Endothelial cell of umbilical vein (primary cell): ENCODE results near the gene CDKL4. TPM values are rescaled to one million over a fixed set of nuclear protein-coding genes. Genes with fewer than 3 reads are reported as not detected.

Experiments used
- BruUV-seq: library from RNA; stranded (reverse); fragments of 400-500 nt; replicated peaks from 2 replicates; lab custom pipeline; 2021; lab: Mats Ljungman, UMichigan
- CTCF ChIA-PET: fragments of 300-600, 350-600 bp; sonication (Branson Sonifier 250); formaldehyde crosslinking; loops from one replicate; lab custom pipeline; 2021; ENCODE audit warnings: antibody characterized with exemption, inconsistent platforms; lab: Charles Lee
- POLR2A ChIA-PET: fragments of 300-600, 350-600 bp; sonication (Branson Sonifier 250); formaldehyde crosslinking; loops from one replicate; lab custom pipeline; 2021; ENCODE audit warnings: antibody characterized with exemption, inconsistent platforms; lab: Charles Lee
- DNase-seq: peaks from one replicate; pipeline ENCODE4 v3.0.0-alpha.2; 2011; ENCODE audit warnings: low read depth, low spot score
- FAIRE-seq: peaks from 2 replicates; lab custom pipeline; 2011; peaks lifted over from hg19 to GRCh38; lab: Jason Lieb, UNC
- H2AFZ ChIP-seq: 2 replicates; pipeline ENCODE4 v1.6.0; 2012; ENCODE audit warnings: low read depth, low read length, control low read depth, inconsistent platforms
- H3K27ac ChIP-seq: 2 replicates; pipeline ENCODE4 v1.5.1; 2011; ENCODE audit warnings: low read depth, mild to moderate bottlenecking, control low read depth, low read length, moderate library complexity; ENCODE audit not compliant: insufficient read depth
- H3K27me3 ChIP-seq, 2 experiments: 2 replicates each; pipeline versions ENCODE4 v1.6.0 to v1.6.1; 2011; ENCODE audit warnings: low read length in 2 of 2, mixed read lengths in 1 of 2; ENCODE audit not compliant: control insufficient read depth in 2 of 2, insufficient read depth in 2 of 2
- H3K36me3 ChIP-seq, 2 experiments: 2 replicates in 1 of 2; 3 replicates in 1 of 2; pipeline ENCODE4 v1.5.1; 2011; ENCODE audit warnings: low read length in 2 of 2, mild to moderate bottlenecking in 1 of 2, moderate library complexity in 1 of 2; ENCODE audit not compliant: control insufficient read depth in 2 of 2, insufficient read depth in 2 of 2; ENCODE audit errors: extremely low read depth in 1 of 2
- H3K4me1 ChIP-seq: 3 replicates; pipeline ENCODE4 v1.5.1; 2011; ENCODE audit warnings: mild to moderate bottlenecking, low read length; ENCODE audit not compliant: control insufficient read depth, insufficient read depth; ENCODE audit errors: extremely low read depth
- H3K4me2 ChIP-seq: 2 replicates; pipeline ENCODE4 v1.6.1; 2011; ENCODE audit warnings: low read length, control low read depth, mixed read lengths; ENCODE audit not compliant: insufficient read depth
- H3K4me3 ChIP-seq, 3 experiments: fragments of 200-600 bp in 1 of 3; sonication (generic), shearing (Covaris generic) in 1 of 3; replicated peaks in 1 of 3; 2 replicates each; pipeline ENCODE4 v1.5.1; 2011 to 2016; ENCODE audit warnings: control low read depth in 3 of 3, low read length in 3 of 3, mild to moderate bottlenecking in 2 of 3, inconsistent platforms in 1 of 3, low read depth in 1 of 3, moderate library complexity in 1 of 3; ENCODE audit not compliant: insufficient read depth in 1 of 3
- H3K79me2 ChIP-seq: 2 replicates; pipeline ENCODE4 v1.6.0; 2012; ENCODE audit warnings: low read length, inconsistent platforms; ENCODE audit not compliant: control insufficient read depth, insufficient read depth
- H3K9ac ChIP-seq: replicated peaks from 2 replicates; pipeline ENCODE3; 2011; ENCODE audit warnings: low read length, control low read depth; ENCODE audit not compliant: insufficient read depth; ENCODE audit errors: extremely low read depth
- H3K9me1 ChIP-seq: replicated peaks from 3 replicates; pipeline ENCODE4 v1.6.0; 2011; ENCODE audit warnings: mild to moderate bottlenecking, low read length; ENCODE audit not compliant: control insufficient read depth, insufficient read depth; ENCODE audit errors: extremely low read depth
- H3K9me3 ChIP-seq: replicated peaks from 2 replicates; pipeline ENCODE4 v1.5.1; 2012; ENCODE audit warnings: low read length, inconsistent platforms; ENCODE audit not compliant: control insufficient read depth, insufficient read depth
- H4K20me1 ChIP-seq: replicated peaks from 2 replicates; pipeline ENCODE3; 2011; ENCODE audit warnings: mild to moderate bottlenecking, low read length; ENCODE audit not compliant: control insufficient read depth, insufficient read depth; ENCODE audit errors: extremely low read depth
- CTCF ChIP-seq, 2 donors: IDR thresholded peaks; 1 replicate in 1 of 2; 2 replicates in 1 of 2; pipeline ENCODE4 v1.5.1; 2011; ENCODE audit warnings: low read length in 2 of 2, mild to moderate bottlenecking in 2 of 2, moderate library complexity in 2 of 2, control low read depth in 1 of 2, inconsistent platforms in 1 of 2, low read depth in 1 of 2; ENCODE audit not compliant: insufficient read depth in 1 of 2; ENCODE audit errors: extremely low read depth in 1 of 2
- EZH2 ChIP-seq: IDR thresholded peaks from 2 replicates; pipeline ENCODE4 v1.6.1; 2012; ENCODE audit warnings: borderline replicate concordance, low read depth, mild to moderate bottlenecking, moderate library complexity, low read length, inconsistent platforms; ENCODE audit not compliant: severe bottlenecking
- FOS ChIP-seq: IDR thresholded peaks from 2 replicates; pipeline ENCODE4 v1.6.1; 2011; ENCODE audit warnings: mild to moderate bottlenecking, low read length, moderate library complexity, borderline replicate concordance; ENCODE audit not compliant: insufficient read depth
- GATA2 ChIP-seq: IDR thresholded peaks from 2 replicates; pipeline ENCODE4 v1.7.0; 2011; ENCODE audit warnings: low read depth, mild to moderate bottlenecking, moderate library complexity, mixed read lengths, low read length; ENCODE audit not compliant: insufficient read length, insufficient read depth
- JUN ChIP-seq: IDR thresholded peaks from 2 replicates; pipeline ENCODE4 v1.6.1; 2011; ENCODE audit warnings: borderline replicate concordance, low read depth; ENCODE audit not compliant: insufficient read length, insufficient read depth
- MYC ChIP-seq: IDR thresholded peaks from one replicate; pipeline ENCODE4 v1.6.1; 2011; ENCODE audit warnings: mild to moderate bottlenecking, low read depth, low read length
- POLR2A ChIP-seq: IDR thresholded peaks from 2 replicates; pipeline ENCODE4 v1.6.1; 2012; ENCODE audit warnings: low read depth, mild to moderate bottlenecking, control low read depth, low read length
- POLR2AphosphoS5 ChIP-seq: IDR thresholded peaks from 2 replicates; pipeline ENCODE4 v1.6.1; 2012; ENCODE audit warnings: low read depth, mild to moderate bottlenecking, control low read depth, low read length, moderate library complexity; ENCODE audit not compliant: insufficient read depth
- dilution Hi-C: fragments of 300-500 bp; cut with MboI; formaldehyde crosslinking; loops from one replicate; pipeline ENCODE4 v1.15.0; 2019; ENCODE audit warnings: low sequenced_read_pairs; ENCODE audit not compliant: extremely low pct_ligation_motif_present
- intact Hi-C: fragments of 100-400 bp; cut with micrococcal nuclease; formaldehyde crosslinking; loops from one replicate; pipeline ENCODE4 v1.10.0; 2022
- polyA plus RNA-seq, 4 experiments: library from polyadenylated mRNA; depleted of rRNA in 3 of 4; stranded (reverse) in 3 of 4; unstranded in 1 of 4; fragments of >200 nt; gene quantifications; 2 replicates each; pipeline versions ENCODE4 v1.2.1 to v1.2.3, GENCODE V29; 2011 to 2012; ENCODE audit warnings: missing spikeins in 1 of 4
- total RNA-seq: library from RNA; stranded (reverse); gene quantifications from 2 replicates; pipeline ENCODE4 v1.2.3, GENCODE V29; 2021
- TF ChIP-seq, protein P1 (sequence below): IDR thresholded peaks from 2 replicates; pipeline ENCODE4 v1.6.1; 2011; ENCODE audit not compliant: insufficient read depth, insufficient read length

The CDKL4 gene
- total and polyA plus RNA-seq, 2 donors (not counting 3 experiments of a cell fraction or from before 2014, with no cell fraction given): 0.17 to 0.75 TPM

DNA sequence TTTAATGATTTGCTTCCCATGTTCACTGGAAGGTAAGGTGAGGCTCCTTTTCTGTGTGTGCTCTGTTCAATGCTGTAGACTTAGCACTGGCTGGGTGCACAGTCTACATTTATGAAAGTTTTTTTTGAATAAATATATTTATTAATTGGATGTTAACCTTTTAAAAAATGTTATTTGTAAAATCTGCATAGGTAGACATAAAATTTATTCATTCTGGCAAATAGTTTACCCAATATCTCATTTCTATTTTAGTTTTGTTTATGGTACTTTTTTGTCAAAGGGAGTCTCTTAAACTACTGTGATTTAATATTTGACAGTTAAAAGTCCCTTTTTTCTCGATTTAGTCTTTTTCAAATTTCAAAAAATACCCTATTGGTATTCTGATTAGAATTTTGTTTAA, 19.9 kb downstream of the CDKL4 start:
- H3K9ac ChIP-seq: no peak overlapping the region
- BruUV-seq: no TSS peak
- no peak overlapping the region for H2AFZ ChIP-seq
- dilution Hi-C loops (no loop called here), intact Hi-C loops (no loop called here)
- H4K20me1 ChIP-seq: no peaks in the 10 kb centered on the region
- H3K79me2 ChIP-seq: no peaks in the 10 kb centered on the region
- no peak for TF ChIP-seq JUN
- TF ChIP-seq POLR2AphosphoS5: no peak
- no peak for TF ChIP-seq GATA2
- no peak for TF ChIP-seq MYC
- TF ChIP-seq EZH2: no peak
- TF ChIP-seq, protein P1, sequence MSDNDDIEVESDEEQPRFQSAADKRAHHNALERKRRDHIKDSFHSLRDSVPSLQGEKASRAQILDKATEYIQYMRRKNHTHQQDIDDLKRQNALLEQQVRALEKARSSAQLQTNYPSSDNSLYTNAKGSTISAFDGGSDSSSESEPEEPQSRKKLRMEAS: no peak
- no peak for TF ChIP-seq CTCF (IDR thresholded peaks at IDR 0.05; ENCODE audit: extremely low read depth in 1 of 2, insufficient read depth in 1 of 2, low read depth in 1 of 2, low read length in 2 of 2)
- no peak for TF ChIP-seq FOS
- TF ChIP-seq POLR2A: no peak
- POLR2A ChIA-PET: no interaction called here
- H3K27me3 ChIP-seq: no peaks in the 10 kb centered on the region
- H3K27ac ChIP-seq: no peak overlapping the region
- H3K9me1 ChIP-seq: no peaks in the 10 kb centered on the region
- H3K4me2 ChIP-seq: no peak overlapping the region
- no peaks in the 10 kb centered on the region for H3K9me3 ChIP-seq
- no peak overlapping the region for H3K4me3 ChIP-seq
- FAIRE-seq (no peak), DNase-seq (no peak)
- CTCF ChIA-PET: interaction anchor here (1.0 kb wide), 1 partner anchor 276 kb away, joined by 4 read pairs; no protein-coding TSS in a partner anchor
- H3K4me1 ChIP-seq: peaks cover 8% of the 10 kb centered on the region
- no peaks in the 10 kb centered on the region for H3K36me3 ChIP-seq
